ENCODE results near the gene KCNJ12.
A peak's percentile ranks its signal among the peaks of the same experiment; 100 is the strongest.
"Not testable (repeated sequence)": the region's sequence is repeated elsewhere in the genome, so short reads cannot be mapped to it uniquely, and the experiment has no call there.

KCNJ12 gene

GRCh38 chr17:21452377-21453143 lies 76.4 kb downstream of the KCNJ12 start:
- no peak for DNase-seq (ENCODE audit: low read depth)

- DNase-seq (ENCODE audit: low read depth), result no peak
Measured at GRCh38 chr17:21453144-21453898, 77.2 kb downstream of the KCNJ12 start.

GRCh38 chr17:21454006-21454405 lies 77.8 kb downstream of the KCNJ12 start:
- DNase-seq (ENCODE audit: low read depth), result not testable (repeated sequence)

GRCh38 chr17:21454441-21454840 lies 78.3 kb downstream of the KCNJ12 start:
- no peak for DNase-seq (ENCODE audit: low read depth)

GRCh38 chr17:21455761-21456160 lies 79.6 kb downstream of the KCNJ12 start:
- DNase-seq (ENCODE audit: low read depth), result no peak

- DNase-seq (ENCODE audit: low read depth), result not testable (repeated sequence)
Measured at GRCh38 chr17:21456449-21456848, 80.3 kb downstream of the KCNJ12 start.

GRCh38 chr17:21457051-21458026 lies 81.2 kb downstream of the KCNJ12 start:
- DNase-seq (ENCODE audit: low read depth), result peak; percentile 87

- DNase-seq (ENCODE audit: low read depth), result no peak
Measured at GRCh38 chr17:21458054-21458453, 81.9 kb downstream of the KCNJ12 start.

- DNase-seq (ENCODE audit: low read depth), result no peak
Measured at GRCh38 chr17:21459536-21459935, 83.4 kb downstream of the KCNJ12 start.

- DNase-seq (ENCODE audit: low read depth), result no peak
Measured at GRCh38 chr17:21460358-21460757, 84.2 kb downstream of the KCNJ12 start.

GRCh38 chr17:21462237-21462636 lies 86.1 kb downstream of the KCNJ12 start:
- no peak for DNase-seq (ENCODE audit: low read depth)

GRCh38 chr17:21463204-21463661 lies 87.1 kb downstream of the KCNJ12 start:
- DNase-seq (ENCODE audit: low read depth), result no peak

- no peak for DNase-seq (ENCODE audit: low read depth)
Measured at GRCh38 chr17:21463779-21464407, 87.7 kb downstream of the KCNJ12 start.

- no peak for DNase-seq (ENCODE audit: low read depth)
Measured at GRCh38 chr17:21464611-21465021, 88.5 kb downstream of the KCNJ12 start.

GRCh38 chr17:21466550-21466949 lies 90.4 kb downstream of the KCNJ12 start:
- DNase-seq (ENCODE audit: low read depth), result no peak

GRCh38 chr17:21467196-21467595 lies 91.0 kb downstream of the KCNJ12 start:
- no peak for DNase-seq (ENCODE audit: low read depth)

GRCh38 chr17:21467739-21468490 lies 91.8 kb downstream of the KCNJ12 start:
- DNase-seq (ENCODE audit: low read depth), result no peak
